Measurements from ENCODE around the gene RNF150.

GRCh38 chr4:141006242-141006802 lies 126.9 kb downstream of the RNF150 start:
- TF ChIP-seq CTCF (IDR thresholded peaks at IDR 0.05 in 4 of 5, conservative IDR thresholded peaks at IDR 0.05 in 1 of 5) (no peak), POLR2A (IDR thresholded peaks at IDR 0.05) (no peak)
